Measurements from ENCODE around the gene ASIP. TPM values are rescaled to one million over a fixed set of nuclear protein-coding genes. Genes with fewer than 3 reads are reported as not detected.
"Not testable (repeated sequence)": the region's sequence is repeated elsewhere in the genome, so short reads cannot be mapped to it uniquely, and the experiment has no call there.

The ASIP gene
- total RNA-seq, 1 experiment from 2014 or later = not detected

DNA sequence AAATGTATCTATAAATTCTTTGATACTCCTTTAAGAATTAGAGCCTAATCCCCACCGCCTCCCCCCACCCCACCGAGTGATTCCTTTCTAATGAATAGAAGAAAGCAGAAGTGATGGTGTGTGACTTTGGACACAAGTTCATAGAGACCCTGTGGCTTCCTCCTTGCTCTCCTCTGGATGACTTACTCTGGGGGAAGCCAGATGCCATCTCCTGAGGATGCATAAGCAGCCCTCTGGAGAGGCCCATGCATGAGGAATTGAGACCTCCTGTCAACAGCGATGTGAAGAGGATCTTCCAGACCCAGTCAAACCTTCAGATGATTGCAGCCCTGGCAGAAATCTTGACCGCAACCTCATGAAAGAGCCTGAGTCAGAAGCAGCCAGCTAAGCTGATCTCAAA is 40.8 kb downstream of the ASIP start:
- BruUV-seq (replicated peaks) = no TSS peak
- H3K27me3 ChIP-seq (replicated peaks; ENCODE audit: control insufficient read depth, insufficient read depth, low read length) = no peaks in the 10 kb centered on the region
- H3K27me3 Mint-ChIP-seq (ENCODE audit: insufficient read depth, unreplicated experiment) = no peaks in the 10 kb centered on the region
- H3K27ac Mint-ChIP-seq (ENCODE audit: unreplicated experiment) = no peak overlapping the region
- peaks cover 100% of the 10 kb centered on the region for H3K36me3 Mint-ChIP-seq (ENCODE audit: insufficient read depth, unreplicated experiment)
- H3K4me3 Mint-ChIP-seq (ENCODE audit: unreplicated experiment) = no peak overlapping the region
- peaks cover 28% of the 10 kb centered on the region for H3K36me3 ChIP-seq (ENCODE audit: control insufficient read depth, insufficient read depth, low read length)
- no peak for DNase-seq
- TF ChIP-seq CTCF (IDR thresholded peaks at IDR 0.05; ENCODE audit: insufficient read depth in 1 of 2, low read depth in 1 of 2, low read length in 1 of 2, severe bottlenecking in 1 of 2, unreplicated experiment in 1 of 2) = no peak
- no peak overlapping the region for H3K4me3 ChIP-seq (ENCODE audit: low read depth, low read length)
- no peaks in the 10 kb centered on the region for H3K9me3 Mint-ChIP-seq (ENCODE audit: unreplicated experiment)
- ChIA-PET CTCF (no interaction called here), POLR2A (interaction anchor here (0.6 kb wide), 1 partner anchor 105 kb away, joined by 7 read pairs; no protein-coding TSS in a partner anchor)
- no peaks in the 10 kb centered on the region for H3K4me1 ChIP-seq
- no peaks in the 10 kb centered on the region for H3K4me1 Mint-ChIP-seq (ENCODE audit: low read depth, unreplicated experiment)
- H3K9me3 ChIP-seq = no peaks in the 10 kb centered on the region
- intact Hi-C loops (cut with micrococcal nuclease; ENCODE audit: unreplicated experiment) = no loop called here

DNA sequence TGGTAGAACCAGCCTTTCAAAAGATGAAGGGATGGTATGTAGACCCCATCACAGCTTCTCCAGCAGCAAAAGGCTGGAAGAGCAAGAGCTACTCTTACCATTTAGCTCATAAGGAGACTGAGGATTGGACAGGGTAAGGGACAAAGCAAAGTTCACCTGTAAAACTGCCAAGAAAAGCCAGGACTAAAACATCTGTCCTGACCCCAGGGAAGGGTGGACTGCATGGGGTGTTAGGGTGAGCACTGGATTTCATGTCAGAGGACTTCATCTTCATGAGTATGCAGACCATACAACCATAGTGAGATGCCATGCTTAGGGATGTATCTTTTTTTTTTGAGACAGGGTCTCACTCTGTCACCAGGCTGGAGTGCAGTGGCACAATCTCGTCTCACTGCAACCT is 42.6 kb downstream of the ASIP start:
- ChIA-PET CTCF (interaction anchor here (1.0 kb wide), 1 partner anchor 190 kb away, joined by 3 read pairs; no protein-coding TSS in a partner anchor), POLR2A (no interaction called here)
- Mint-ChIP-seq H3K4me3 (ENCODE audit: unreplicated experiment) (no peak overlapping the region), H3K27me3 (ENCODE audit: insufficient read depth, unreplicated experiment) (no peaks in the 10 kb centered on the region), H3K9me3 (ENCODE audit: unreplicated experiment) (no peaks in the 10 kb centered on the region), H3K36me3 (ENCODE audit: insufficient read depth, unreplicated experiment) (peaks cover 100% of the 10 kb centered on the region), H3K4me1 (ENCODE audit: low read depth, unreplicated experiment) (no peaks in the 10 kb centered on the region), H3K27ac (ENCODE audit: unreplicated experiment) (no peak overlapping the region)
- TF ChIP-seq CTCF (IDR thresholded peaks at IDR 0.05; ENCODE audit: insufficient read depth in 1 of 2, low read depth in 1 of 2, low read length in 1 of 2, severe bottlenecking in 1 of 2, unreplicated experiment in 1 of 2) = no peak
- intact Hi-C loops (cut with micrococcal nuclease; ENCODE audit: unreplicated experiment) = no loop called here
- Histone ChIP-seq H3K36me3 (ENCODE audit: control insufficient read depth, insufficient read depth, low read length) (peaks cover 36% of the 10 kb centered on the region), H3K27me3 (replicated peaks; ENCODE audit: control insufficient read depth, insufficient read depth, low read length) (no peaks in the 10 kb centered on the region), H3K4me3 (ENCODE audit: low read depth, low read length) (no peak overlapping the region), H3K9me3 (no peaks in the 10 kb centered on the region), H3K4me1 (no peaks in the 10 kb centered on the region)
- BruUV-seq (replicated peaks) = no TSS peak
- no peak for DNase-seq

DNA sequence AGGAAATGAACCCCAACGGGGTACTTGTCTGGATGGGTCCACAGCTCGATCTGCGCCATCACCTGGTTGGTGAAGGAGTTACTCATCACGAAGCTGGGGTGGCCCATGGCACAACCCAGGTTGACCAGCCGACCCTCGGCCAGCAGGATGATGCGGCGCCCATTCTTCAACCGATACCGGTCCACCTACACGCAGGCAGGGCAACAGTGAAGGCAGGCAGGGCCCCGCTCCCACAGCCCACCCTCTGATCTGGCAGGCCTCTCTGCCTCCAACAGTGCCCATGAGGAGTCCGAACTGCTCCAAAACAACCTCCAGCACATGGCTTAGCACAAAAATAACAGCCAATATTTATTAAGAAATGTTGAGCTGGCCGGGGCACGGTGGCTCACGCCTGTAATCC is 44.2 kb downstream of the ASIP start:
- Mint-ChIP-seq H3K27me3 (ENCODE audit: insufficient read depth, unreplicated experiment) (no peaks in the 10 kb centered on the region), H3K36me3 (ENCODE audit: insufficient read depth, unreplicated experiment) (peaks cover 99% of the 10 kb centered on the region), H3K9me3 (ENCODE audit: unreplicated experiment) (no peaks in the 10 kb centered on the region), H3K4me1 (ENCODE audit: low read depth, unreplicated experiment) (no peaks in the 10 kb centered on the region), H3K27ac (ENCODE audit: unreplicated experiment) (no peak overlapping the region), H3K4me3 (ENCODE audit: unreplicated experiment) (no peak overlapping the region)
- CTCF ChIA-PET = no interaction called here
- H3K4me1 ChIP-seq = no peaks in the 10 kb centered on the region
- no peaks in the 10 kb centered on the region for H3K27me3 ChIP-seq (replicated peaks; ENCODE audit: control insufficient read depth, insufficient read depth, low read length)
- no peak for DNase-seq
- no TSS peak for BruUV-seq (replicated peaks)
- POLR2A ChIA-PET = no interaction called here
- H3K36me3 ChIP-seq (ENCODE audit: control insufficient read depth, insufficient read depth, low read length) = peaks cover 39% of the 10 kb centered on the region
- H3K9me3 ChIP-seq = no peaks in the 10 kb centered on the region
- TF ChIP-seq CTCF (IDR thresholded peaks at IDR 0.05; ENCODE audit: insufficient read depth in 1 of 2, low read depth in 1 of 2, low read length in 1 of 2, severe bottlenecking in 1 of 2, unreplicated experiment in 1 of 2) = no peak
- no peak overlapping the region for H3K4me3 ChIP-seq (ENCODE audit: low read depth, low read length)
- intact Hi-C loops (cut with micrococcal nuclease; ENCODE audit: unreplicated experiment) = no loop called here

- H3K4me1 ChIP-seq; H3K27me3 ChIP-seq (replicated peaks; ENCODE audit: control insufficient read depth, insufficient read depth, low read length); H3K9me3 ChIP-seq; DNase-seq; intact Hi-C loops (cut with micrococcal nuclease; ENCODE audit: unreplicated experiment); BruUV-seq (replicated peaks); H3K27me3 Mint-ChIP-seq (ENCODE audit: insufficient read depth, unreplicated experiment); H3K4me3 Mint-ChIP-seq (ENCODE audit: unreplicated experiment); H3K27ac Mint-ChIP-seq (ENCODE audit: unreplicated experiment); POLR2A ChIA-PET; H3K9me3 Mint-ChIP-seq (ENCODE audit: unreplicated experiment); H3K4me1 Mint-ChIP-seq (ENCODE audit: low read depth, unreplicated experiment); H3K4me3 ChIP-seq (ENCODE audit: low read depth, low read length): not testable (repeated sequence)
- CTCF ChIA-PET = interaction anchor here (0.7 to 1.6 kb wide), 2 partner anchors 10 to 25 kb away, joined by 5 to 7 read pairs; no protein-coding TSS in a partner anchor
- H3K36me3 ChIP-seq (ENCODE audit: control insufficient read depth, insufficient read depth, low read length) = peaks cover 37% of the 10 kb centered on the region
- H3K36me3 Mint-ChIP-seq (ENCODE audit: insufficient read depth, unreplicated experiment) = peaks cover 99% of the 10 kb centered on the region
These were observed 46.3 kb downstream of the ASIP start for GRCh38 chr20:34287500-34287899.

Data from Caco-2 (cell line).